Lung (tissue), 12 donors: ENCODE results near the gene IQSEC1. TPM values are rescaled to one million over a fixed set of nuclear protein-coding genes. Genes with fewer than 3 reads are reported as not detected.

Source experiments
- ATAC-seq: fragments of 200-7000 bp; cut with Tn5 transposase; one replicate; pipeline ENCODE4 v1.9.1; 2020; ENCODE audit warnings: moderate number of reproducible peaks; ENCODE audit not compliant: insufficient read depth, low FRiP score
- DNase-seq, 3 donors: peaks; one replicate each; pipeline ENCODE4 v3.0.0-alpha.2; 2013 to 2017
- H3K27ac ChIP-seq, 2 donors: one replicate each; pipeline ENCODE4 v1.5.1; 2013; ENCODE audit warnings: mild to moderate bottlenecking in 2 of 2, moderate library complexity in 2 of 2, control low read depth in 1 of 2, inconsistent platforms in 1 of 2, low read depth in 1 of 2, low read length in 1 of 2
- H3K27me3 ChIP-seq, 3 donors: one replicate each; pipeline ENCODE4 v1.5.1; 2013; ENCODE audit warnings: low read length in 2 of 3; ENCODE audit not compliant: control insufficient read depth in 3 of 3, insufficient read depth in 3 of 3
- H3K36me3 ChIP-seq, 4 donors: one replicate each; pipeline ENCODE4 v1.5.1; 2013; ENCODE audit warnings: low read length in 4 of 4, mild to moderate bottlenecking in 1 of 4, moderate library complexity in 1 of 4; ENCODE audit not compliant: control insufficient read depth in 4 of 4, insufficient read depth in 4 of 4
- H3K4me1 ChIP-seq, 5 donors: one replicate each; pipeline ENCODE4 v1.5.1; 2013; ENCODE audit warnings: low read length in 5 of 5, mild to moderate bottlenecking in 2 of 5, moderate library complexity in 1 of 5; ENCODE audit not compliant: control insufficient read depth in 5 of 5, insufficient read depth in 5 of 5
- H3K4me3 ChIP-seq: one replicate; pipeline ENCODE4 v1.5.1; 2013; ENCODE audit warnings: mild to moderate bottlenecking, control low read depth, moderate library complexity
- H3K9ac ChIP-seq, 2 donors: one replicate each; pipeline ENCODE4 v1.5.1; 2013; ENCODE audit warnings: low read length in 2 of 2, control low read depth in 1 of 2; ENCODE audit not compliant: insufficient read depth in 1 of 2
- H3K9me3 ChIP-seq, 4 donors: one replicate each; pipeline ENCODE4 v1.5.1; 2013; ENCODE audit warnings: low read length in 3 of 4, mild to moderate bottlenecking in 1 of 4, moderate library complexity in 1 of 4; ENCODE audit not compliant: control insufficient read depth in 4 of 4, insufficient read depth in 3 of 4
- CTCF ChIP-seq: IDR thresholded peaks from 2 replicates; pipeline ENCODE4 v1.5.1; 2012; ENCODE audit warnings: mild to moderate bottlenecking; ENCODE audit errors: control extremely low read depth, extremely low read depth
- WGBS, 2 donors: extraction: QIAGEN DNeasy Blood & Tissue Kit; methylation state at CpG; one replicate each; pipeline ENCODE4 v1.1.7; 2013; 5-methylcytosine and 5-hydroxymethylcytosine counted together
- polyA plus RNA-seq, 2 donors: library from polyadenylated mRNA; stranded (reverse); fragments of 200-250 nt; gene quantifications; one replicate each; pipeline ENCODE4 v1.2.1, GENCODE V29; 2013
- total RNA-seq, 2 donors: library from RNA; depleted of rRNA in 1 of 2; stranded (reverse); fragments of >200 nt in 1 of 2; gene quantifications; one replicate each; pipeline ENCODE4 v1.2.1, GENCODE V29; 2014 to 2021
- donor health status: control.
- donor health status: control.
- donor health status: Bipolar disorder and iron deficiency.
- donor health status: healthy.
- donor health status: DM: yes; HTN: yes; CAD: no.

The IQSEC1 gene
- total and polyA plus RNA-seq, 4 donors, result 13.9 to 69.1 (median 31.1) TPM

DNA sequence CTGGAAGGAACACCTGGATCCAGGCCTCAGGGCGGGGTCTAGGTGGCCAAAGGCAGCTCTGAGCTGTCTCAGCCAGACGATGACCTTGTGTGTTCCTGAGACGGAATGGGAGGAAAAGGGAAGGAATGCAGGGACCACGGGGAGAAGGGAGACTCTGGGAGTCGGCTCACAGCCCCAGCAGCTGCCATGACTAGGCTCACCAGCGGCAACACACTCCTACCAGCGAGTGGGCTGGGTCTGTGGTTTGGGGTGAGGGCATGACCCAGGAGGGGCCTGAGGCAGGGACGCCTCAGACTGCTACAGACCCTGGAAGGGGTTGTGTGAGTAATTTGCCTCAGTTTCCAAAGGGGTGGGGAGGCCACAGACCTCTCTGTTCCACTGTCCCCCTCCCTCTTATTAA, 19.8 kb downstream of the IQSEC1 start:
- Histone ChIP-seq H3K9me3 (no peaks in the 10 kb centered on the region), H3K4me3 (no peak overlapping the region), H3K27ac (no peak overlapping the region), H3K9ac (no peak overlapping the region), H3K36me3 (no peaks in the 10 kb centered on the region), H3K4me1 (no peaks in the 10 kb centered on the region), H3K27me3 (no peaks in the 10 kb centered on the region)
- no peak for TF ChIP-seq CTCF
- DNase-seq (no peak), ATAC-seq (no peak)
- WGBS, 2 donors, result 26 to 71% methylated on average over 8 of the region's 8 CpGs

GRCh38 chr3:13052191-13052820, 20.9 kb downstream of the IQSEC1 start:
- H3K9me3 ChIP-seq, result no peaks in the 10 kb centered on the region
- ATAC-seq (no peak), DNase-seq (no peak)
- no peak for TF ChIP-seq CTCF
- H3K27me3 ChIP-seq, result no peaks in the 10 kb centered on the region
- WGBS, 2 donors, result 93 to 94% methylated on average over 16 of the region's 16 CpGs
- H3K9ac ChIP-seq, result no peak overlapping the region
- no peaks in the 10 kb centered on the region for H3K36me3 ChIP-seq
- no peak overlapping the region for H3K27ac ChIP-seq
- no peak overlapping the region for H3K4me3 ChIP-seq
- H3K4me1 ChIP-seq, result no peaks in the 10 kb centered on the region

GRCh38 chr3:13051581-13051980, 21.6 kb downstream of the IQSEC1 start:
- Histone ChIP-seq H3K36me3 (no peaks in the 10 kb centered on the region), H3K27ac (no peak overlapping the region), H3K27me3 (no peaks in the 10 kb centered on the region), H3K9ac (no peak overlapping the region), H3K9me3 (no peaks in the 10 kb centered on the region), H3K4me3 (no peak overlapping the region), H3K4me1 (no peaks in the 10 kb centered on the region)
- 89 to 90% methylated on average over 6 of the region's 6 CpGs for whole genome bisulfite sequencing, 2 donors
- TF ChIP-seq CTCF, result no peak
- DNase-seq, result no peak
- ATAC-seq, result no peak

GRCh38 chr3:13051066-13051465, 22.2 kb downstream of the IQSEC1 start:
- Histone ChIP-seq H3K4me1 (peaks cover 0 to 2% (median 0%) of the 10 kb centered on the region in 5 donors), H3K27ac (no peak overlapping the region), H3K9me3 (no peaks in the 10 kb centered on the region), H3K27me3 (no peaks in the 10 kb centered on the region), H3K9ac (no peak overlapping the region), H3K36me3 (no peaks in the 10 kb centered on the region), H3K4me3 (no peak overlapping the region)
- 68 to 70% methylated on average over 2 of the region's 2 CpGs for WGBS, 2 donors
- TF ChIP-seq CTCF, result no peak
- peak in 1 of 3 donors; percentile 33 for DNase-seq
- ATAC-seq, result no peak
